HFFc6 (cell line): ENCODE measurements around the gene THSD4. TPM values are rescaled to one million over a fixed set of nuclear protein-coding genes. Genes with fewer than 3 reads are reported as not detected.

Experiments
- DNase-seq: peaks from one replicate; pipeline ENCODE4 v3.0.0-alpha.2; 2018
- H3K27ac Mint-ChIP-seq: 2 replicates; pipeline ENCODE4 v1.8.0; 2020; ENCODE audit warnings: mild to moderate bottlenecking, mixed read lengths
- H3K27me3 Mint-ChIP-seq: 2 replicates; pipeline ENCODE4 v1.8.0; 2021; ENCODE audit warnings: mild to moderate bottlenecking, moderate library complexity, mixed read lengths; ENCODE audit not compliant: insufficient read depth
- H3K36me3 Mint-ChIP-seq: 2 replicates; pipeline ENCODE4 v1.8.0; 2021; ENCODE audit warnings: low read depth, mixed read lengths
- H3K4me1 Mint-ChIP-seq: 2 replicates; pipeline ENCODE4 v1.8.0; 2020; ENCODE audit warnings: low read depth, mixed read lengths
- H3K4me3 Mint-ChIP-seq: 2 replicates; pipeline ENCODE4 v1.8.0; 2020; ENCODE audit warnings: mild to moderate bottlenecking, moderate library complexity, mixed read lengths
- H3K9me3 Mint-ChIP-seq: 2 replicates; pipeline ENCODE4 v1.8.0; 2020; ENCODE audit warnings: mild to moderate bottlenecking, mixed read lengths
- total RNA-seq, 6 experiments: library from RNA; stranded (reverse); fragmentation: NEBNext Ultra II Directional; extraction: Animal tissue kit (Norgen Biotek cat#: 25700); gene quantifications; 2 replicates in 1 of 6; 3 replicates in 5 of 6; pipeline ENCODE4 v1.2.3, GENCODE V29; 2021
- TF ChIP-seq, protein P1 (sequence below): fragments of 200-600 bp; sonication (generic); IDR thresholded peaks from 2 replicates; pipeline ENCODE4 v1.5.0; 2021; ENCODE audit warnings: antibody characterized with exemption, mild to moderate bottlenecking

Gene THSD4
- total RNA-seq, 6 experiments from 2014 or later, result 32.7 to 39.1 (median 36.4) TPM

DNA sequence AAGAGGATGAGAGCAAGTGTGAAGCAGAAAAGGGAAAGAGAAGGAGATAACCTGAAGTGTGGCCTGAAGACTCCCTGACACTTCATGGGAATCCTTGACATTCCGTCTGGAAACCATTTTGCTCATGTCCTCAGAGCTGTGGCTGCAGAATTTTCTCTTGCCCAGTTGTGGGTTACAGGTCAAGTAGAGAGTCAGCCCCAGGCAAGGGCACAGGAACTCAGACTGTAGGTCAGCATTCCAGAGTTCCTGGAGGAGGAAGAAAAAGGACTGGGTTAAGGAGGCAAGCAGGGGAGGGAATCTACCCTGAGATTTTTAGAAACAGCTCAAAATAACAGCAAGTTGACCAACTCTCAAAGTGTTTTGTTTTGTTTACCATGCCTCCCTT, 4.1 kb upstream of the THSD4 start:
- Mint-ChIP-seq H3K4me1 (peaks cover 68% of the 10 kb centered on the region), H3K36me3 (no peaks in the 10 kb centered on the region), H3K4me3 (peak overlapping the region; percentile 21), H3K27ac (peak overlapping the region; percentile 59), H3K27me3 (peaks cover 4% of the 10 kb centered on the region; the same call in 1 of the 2 replicates), H3K9me3 (no peaks in the 10 kb centered on the region)
- TF ChIP-seq, protein P1, sequence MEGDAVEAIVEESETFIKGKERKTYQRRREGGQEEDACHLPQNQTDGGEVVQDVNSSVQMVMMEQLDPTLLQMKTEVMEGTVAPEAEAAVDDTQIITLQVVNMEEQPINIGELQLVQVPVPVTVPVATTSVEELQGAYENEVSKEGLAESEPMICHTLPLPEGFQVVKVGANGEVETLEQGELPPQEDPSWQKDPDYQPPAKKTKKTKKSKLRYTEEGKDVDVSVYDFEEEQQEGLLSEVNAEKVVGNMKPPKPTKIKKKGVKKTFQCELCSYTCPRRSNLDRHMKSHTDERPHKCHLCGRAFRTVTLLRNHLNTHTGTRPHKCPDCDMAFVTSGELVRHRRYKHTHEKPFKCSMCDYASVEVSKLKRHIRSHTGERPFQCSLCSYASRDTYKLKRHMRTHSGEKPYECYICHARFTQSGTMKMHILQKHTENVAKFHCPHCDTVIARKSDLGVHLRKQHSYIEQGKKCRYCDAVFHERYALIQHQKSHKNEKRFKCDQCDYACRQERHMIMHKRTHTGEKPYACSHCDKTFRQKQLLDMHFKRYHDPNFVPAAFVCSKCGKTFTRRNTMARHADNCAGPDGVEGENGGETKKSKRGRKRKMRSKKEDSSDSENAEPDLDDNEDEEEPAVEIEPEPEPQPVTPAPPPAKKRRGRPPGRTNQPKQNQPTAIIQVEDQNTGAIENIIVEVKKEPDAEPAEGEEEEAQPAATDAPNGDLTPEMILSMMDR, result no peak
- DNase-seq, result no peak

DNA sequence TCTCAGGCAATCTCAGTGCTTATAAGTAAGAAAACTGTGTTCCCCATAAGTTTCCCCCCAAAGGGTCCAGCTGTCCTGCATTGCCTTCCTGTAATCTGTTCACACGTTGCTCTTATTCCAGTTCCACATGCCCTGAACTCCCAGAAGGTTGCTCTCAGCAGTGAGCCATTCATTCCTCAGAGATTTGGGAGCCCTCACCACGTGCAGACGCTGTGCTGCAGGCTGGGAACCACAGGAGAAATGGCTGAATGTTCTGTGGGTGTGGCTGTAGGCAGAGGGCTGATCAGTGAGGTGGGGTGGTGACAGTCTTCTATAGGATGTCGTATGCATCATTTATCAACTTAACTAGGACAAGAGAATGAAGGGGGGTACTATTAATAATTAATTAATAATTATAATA, 3.3 kb upstream of the THSD4 start:
- Mint-ChIP-seq H3K36me3 (no peaks in the 10 kb centered on the region), H3K4me1 (peaks cover 68% of the 10 kb centered on the region), H3K27ac (peak overlapping the region; percentile 59), H3K27me3 (peaks cover 4% of the 10 kb centered on the region; the same call in 1 of the 2 replicates), H3K9me3 (no peaks in the 10 kb centered on the region), H3K4me3 (peak overlapping the region; percentile 11; the same call in 1 of the 2 replicates)
- DNase-seq, result no peak
- TF ChIP-seq, protein P1, result no peak

DNA sequence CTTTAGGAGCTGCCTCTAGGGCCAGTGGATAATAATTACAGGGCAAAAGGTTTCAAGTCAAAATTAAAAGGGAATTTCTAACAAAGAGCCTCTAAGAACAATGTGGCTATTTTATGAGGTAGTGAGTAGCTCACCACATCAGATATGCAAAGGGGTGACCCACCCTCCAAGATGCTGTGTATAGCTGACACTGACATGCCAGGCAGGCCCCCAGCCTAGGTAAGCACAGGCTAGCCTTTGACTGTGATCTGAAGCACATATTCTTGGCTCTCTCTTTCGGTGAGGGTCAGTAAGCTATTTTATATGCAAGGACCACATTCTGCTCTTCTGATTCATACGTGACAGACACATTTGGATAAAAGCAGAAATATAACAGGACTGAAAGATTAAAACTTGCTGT, 2.8 kb upstream of the THSD4 start:
- Mint-ChIP-seq H3K27me3 (peaks cover 4% of the 10 kb centered on the region; the same call in 1 of the 2 replicates), H3K9me3 (no peaks in the 10 kb centered on the region), H3K4me1 (peaks cover 68% of the 10 kb centered on the region), H3K4me3 (no peak overlapping the region), H3K36me3 (peaks cover 2% of the 10 kb centered on the region; the same call in 1 of the 2 replicates), H3K27ac (no peak overlapping the region)
- TF ChIP-seq, protein P1, result no peak
- DNase-seq, result peak; percentile 29

DNA sequence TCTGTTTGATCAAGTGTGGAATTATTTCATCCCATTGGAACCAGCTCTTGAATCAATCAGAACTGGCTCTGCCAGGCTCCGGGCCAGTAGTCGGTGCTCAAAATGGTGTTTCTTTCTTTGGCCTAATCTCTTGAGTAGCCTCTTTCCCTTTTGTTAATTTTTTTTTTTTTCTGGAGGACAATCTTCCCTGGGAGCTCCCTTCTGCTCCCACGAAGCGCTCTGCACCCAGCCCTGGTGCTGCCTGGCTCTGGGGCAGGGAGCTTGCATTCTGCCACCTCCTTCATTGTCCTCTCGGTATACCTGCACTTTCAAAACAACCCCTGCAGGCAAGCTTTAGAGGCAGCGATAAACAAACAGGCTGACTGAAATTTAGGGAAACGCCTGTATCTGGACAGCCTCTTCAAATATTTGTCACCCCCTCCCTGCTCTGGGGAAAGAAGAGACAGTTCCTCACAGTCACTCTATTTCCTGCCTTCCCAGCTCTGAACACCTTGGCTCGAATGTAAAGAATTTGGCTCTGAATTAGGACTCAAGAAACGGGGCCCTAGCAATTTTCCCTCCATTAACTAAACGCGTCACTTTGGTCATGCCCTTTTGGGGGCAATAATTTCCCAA, 1.1 kb upstream of the THSD4 start:
- Mint-ChIP-seq H3K36me3 (peaks cover 8% of the 10 kb centered on the region; the same call in 1 of the 2 replicates), H3K27ac (no peak overlapping the region), H3K27me3 (peaks cover 6% of the 10 kb centered on the region), H3K4me1 (peaks cover 79% of the 10 kb centered on the region), H3K4me3 (no peak overlapping the region), H3K9me3 (no peaks in the 10 kb centered on the region)
- TF ChIP-seq, protein P1, result no peak
- no peak for DNase-seq

DNA sequence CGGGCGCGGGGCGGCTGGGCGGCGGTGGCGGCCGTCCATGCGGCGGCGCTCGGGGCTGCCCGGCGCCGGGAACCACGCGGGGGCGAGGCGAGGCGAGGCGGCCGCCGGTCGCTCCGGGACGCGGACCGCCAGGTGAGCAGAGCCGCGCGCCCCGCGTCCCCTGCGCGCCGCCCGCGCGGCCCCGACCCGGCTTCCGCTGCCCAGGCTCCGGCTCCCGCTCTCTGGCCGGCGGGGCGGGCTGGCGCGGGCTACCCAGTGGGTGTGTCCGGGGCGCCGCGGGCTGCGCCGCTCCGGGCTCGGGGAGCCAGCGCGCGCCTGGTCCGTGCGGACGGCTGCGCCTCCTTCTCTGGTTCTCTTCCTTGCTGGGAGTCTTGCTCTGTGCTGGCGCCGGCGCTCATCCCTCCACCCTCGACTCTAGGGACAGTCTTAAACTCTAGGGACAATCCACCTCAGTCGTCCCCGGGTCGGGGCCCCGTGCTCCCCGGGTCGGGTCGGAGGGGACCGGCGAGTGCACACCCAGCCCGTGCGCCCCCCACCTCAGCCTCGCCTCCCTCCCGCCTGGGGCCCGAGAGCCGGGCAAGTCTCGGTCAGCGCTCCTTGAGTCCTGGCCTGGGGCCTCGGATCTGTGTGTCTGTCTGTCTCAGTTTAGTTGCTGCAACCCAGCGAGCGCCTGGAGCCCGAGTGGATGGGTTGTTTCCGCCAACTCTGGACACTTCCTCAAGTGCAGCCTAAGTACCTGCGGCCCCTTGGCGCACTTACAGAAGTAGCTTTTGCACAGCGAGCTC, 488 bp downstream of the THSD4 start:
- H3K27ac Mint-ChIP-seq, result peak overlapping the region; percentile 68
- TF ChIP-seq, protein P1, result 0 out of 2 replicates have a peak, but pooled peaks have one; percentile 12

More for the DNA sequence above, 488 bp downstream of the THSD4 start:
- no peak for DNase-seq
- peaks cover 64% of the 10 kb centered on the region for H3K4me1 Mint-ChIP-seq
- peaks cover 13% of the 10 kb centered on the region; the same call in 1 of the 2 replicates for H3K36me3 Mint-ChIP-seq
- no peaks in the 10 kb centered on the region for H3K9me3 Mint-ChIP-seq
- H3K27me3 Mint-ChIP-seq, result peaks cover 6% of the 10 kb centered on the region
- peak overlapping the region; percentile 89 for H3K4me3 Mint-ChIP-seq
